ENCODE results near the gene SHOX. TPM values are rescaled to one million over a fixed set of nuclear protein-coding genes. Genes with fewer than 3 reads are reported as not detected.

The SHOX gene
- total RNA-seq, 2 experiments from 2014 or later: not detected

Other genes with a start within 250 kb of the SHOX start
- 10 to 100 TPM; 40.3 to 40.7 TPM for gene PPP2R3B, start 243.9 kb upstream of the SHOX start, total RNA-seq